H9 (cell line): ENCODE measurements around the gene TGFBR3L. TPM values are rescaled to one million over a fixed set of nuclear protein-coding genes. Genes with fewer than 3 reads are reported as not detected.

Experiments
- DNase-seq: peaks from one replicate; pipeline ENCODE4 v3.0.0-alpha.2; 2017
- H2AFZ ChIP-seq: one replicate; pipeline ENCODE4 v1.6.1; 2013; ENCODE audit warnings: mild to moderate bottlenecking, low read length, control low read depth, moderate library complexity
- H2AK5ac ChIP-seq: 2 replicates; pipeline ENCODE4 v1.6.1; 2013; ENCODE audit warnings: low read length, control low read depth, mixed read lengths; ENCODE audit not compliant: insufficient read length
- H2BK120ac ChIP-seq: one replicate; pipeline ENCODE4 v1.6.1; 2013; ENCODE audit warnings: low read depth, mild to moderate bottlenecking, low read length, control low read depth, inconsistent platforms; ENCODE audit not compliant: poor library complexity, severe bottlenecking
- H2BK12ac ChIP-seq: 2 replicates; pipeline ENCODE4 v1.6.1; 2013; ENCODE audit warnings: low read length, control low read depth, mixed read lengths, low read depth; ENCODE audit not compliant: insufficient read length
- H2BK15ac ChIP-seq: 2 replicates; pipeline ENCODE4 v1.6.1; 2013; ENCODE audit warnings: low read depth, low read length, control low read depth
- H2BK20ac ChIP-seq: one replicate; pipeline ENCODE4 v1.6.1; 2013; ENCODE audit warnings: low read depth, mild to moderate bottlenecking, low read length, control low read depth, inconsistent platforms; ENCODE audit not compliant: poor library complexity, severe bottlenecking
- H2BK5ac ChIP-seq: 2 replicates; pipeline ENCODE4 v1.6.1; 2013; ENCODE audit warnings: low read length, control low read depth, mixed read lengths; ENCODE audit not compliant: insufficient read length
- H3K14ac ChIP-seq: 2 replicates; pipeline ENCODE4 v1.6.1; 2013; ENCODE audit warnings: low read length, control low read depth; ENCODE audit not compliant: insufficient read depth
- H3K18ac ChIP-seq: 2 replicates; pipeline ENCODE4 v1.6.1; 2013; ENCODE audit warnings: low read depth, mild to moderate bottlenecking, mixed read lengths, low read length, control low read depth; ENCODE audit not compliant: insufficient read length
- H3K23ac ChIP-seq: 2 replicates; pipeline ENCODE4 v1.6.1; 2013; ENCODE audit warnings: low read length, control low read depth, mixed read lengths, low read depth; ENCODE audit not compliant: insufficient read length
- H3K23me2 ChIP-seq: 2 replicates; pipeline ENCODE4 v1.6.1; 2013; ENCODE audit warnings: low read depth, mild to moderate bottlenecking, mixed read lengths, low read length, control low read depth; ENCODE audit not compliant: insufficient read length, poor library complexity, severe bottlenecking
- H3K27ac ChIP-seq: 2 replicates; pipeline ENCODE4 v1.5.1; 2013; ENCODE audit warnings: low read length, control low read depth, mixed read lengths, low read depth; ENCODE audit not compliant: insufficient read length
- H3K27me3 ChIP-seq: 2 replicates; pipeline ENCODE4 v1.6.1; 2013; ENCODE audit warnings: low read length, control low read depth, inconsistent platforms; ENCODE audit not compliant: insufficient read depth
- H3K4ac ChIP-seq: 2 replicates; pipeline ENCODE4 v1.6.1; 2013; ENCODE audit warnings: low read depth, mild to moderate bottlenecking, control low read depth, inconsistent platforms, low read length, moderate library complexity
- H3K4me1 ChIP-seq: 2 replicates; pipeline ENCODE4 v1.6.1; 2013; ENCODE audit warnings: low read length, control low read depth, inconsistent platforms; ENCODE audit not compliant: insufficient read depth
- H3K4me2 ChIP-seq: 2 replicates; pipeline ENCODE4 v1.6.1; 2013; ENCODE audit warnings: low read length, control low read depth, mixed read lengths; ENCODE audit not compliant: insufficient read length, insufficient read depth
- H3K56ac ChIP-seq: 2 replicates; pipeline ENCODE4 v1.6.1; 2013; ENCODE audit warnings: low read depth, mild to moderate bottlenecking, mixed read lengths, low read length, control low read depth; ENCODE audit not compliant: insufficient read length
- H3K79me1 ChIP-seq: 2 replicates; pipeline ENCODE4 v1.6.1; 2013; ENCODE audit warnings: low read depth, mild to moderate bottlenecking, moderate library complexity, low read length, control low read depth, inconsistent platforms; ENCODE audit not compliant: insufficient read depth, poor library complexity, severe bottlenecking
- H3K79me2 ChIP-seq: 2 replicates; pipeline ENCODE4 v1.6.1; 2013; ENCODE audit warnings: low read length, control low read depth, inconsistent platforms; ENCODE audit not compliant: insufficient read depth
- H3K9ac ChIP-seq: 2 replicates; pipeline ENCODE4 v1.6.1; 2013; ENCODE audit warnings: low read length, control low read depth, mixed read lengths; ENCODE audit not compliant: insufficient read length; ENCODE audit errors: extremely low read depth
- H3K9me3 ChIP-seq: one replicate; pipeline ENCODE4 v1.6.1; 2013; ENCODE audit warnings: low read depth, low read length, inconsistent platforms; ENCODE audit not compliant: control insufficient read depth
- H3T11ph ChIP-seq: one replicate; pipeline ENCODE4 v1.6.1; 2013; ENCODE audit warnings: mild to moderate bottlenecking, low read length, control low read depth, inconsistent platforms
- H4K20me1 ChIP-seq: one replicate; pipeline ENCODE4 v1.6.1; 2013; ENCODE audit not compliant: control insufficient read depth, insufficient read length, insufficient read depth
- H4K5ac ChIP-seq: 2 replicates; pipeline ENCODE4 v1.6.1; 2013; ENCODE audit warnings: low read depth, mild to moderate bottlenecking, mixed read lengths, low read length, control low read depth; ENCODE audit not compliant: insufficient read length
- H4K8ac ChIP-seq: replicated peaks from 2 replicates; pipeline ENCODE4 v1.6.1; 2013; ENCODE audit warnings: low read length, control low read depth, mixed read lengths, low read depth; ENCODE audit not compliant: insufficient read length
- H4K91ac ChIP-seq: 2 replicates; pipeline ENCODE4 v1.6.1; 2013; ENCODE audit warnings: low read depth, mild to moderate bottlenecking, moderate library complexity, mixed read lengths, low read length, control low read depth; ENCODE audit not compliant: insufficient read length
- H3K27ac Mint-ChIP-seq, 3 experiments: 2 replicates in 2 of 3; 3 replicates in 1 of 3; pipeline ENCODE4 v1.8.0; 2020 to 2021; ENCODE audit warnings: mixed read lengths in 3 of 3, mild to moderate bottlenecking in 1 of 3, moderate library complexity in 1 of 3
- H3K27me3 Mint-ChIP-seq: 2 replicates; pipeline ENCODE4 v1.8.0; 2021; ENCODE audit warnings: low read depth, mild to moderate bottlenecking, moderate library complexity, mixed read lengths
- H3K36me3 Mint-ChIP-seq, 3 experiments: 2 replicates in 2 of 3; 3 replicates in 1 of 3; pipeline ENCODE4 v1.8.0; 2020 to 2021; ENCODE audit warnings: low read depth in 3 of 3, mixed read lengths in 3 of 3; ENCODE audit not compliant: insufficient read depth in 1 of 3
- H3K4me1 Mint-ChIP-seq, 2 experiments: 2 replicates each; pipeline ENCODE4 v1.8.0; 2020; ENCODE audit warnings: mixed read lengths in 2 of 2
- H3K4me3 Mint-ChIP-seq, 2 experiments: 2 replicates in 1 of 2; 3 replicates in 1 of 2; pipeline ENCODE4 v1.8.0; 2020 to 2021; ENCODE audit warnings: mild to moderate bottlenecking in 2 of 2, mixed read lengths in 2 of 2, moderate library complexity in 1 of 2
- H3K9me3 Mint-ChIP-seq, 2 experiments: 2 replicates in 1 of 2; 3 replicates in 1 of 2; pipeline ENCODE4 v1.8.0; 2020; ENCODE audit warnings: mild to moderate bottlenecking in 2 of 2, mixed read lengths in 2 of 2, moderate library complexity in 1 of 2
- whole genome bisulfite sequencing: extraction: QIAGEN DNeasy Blood & Tissue Kit; methylation state at CpG from one replicate; pipeline ENCODE4 v1.1.7; 2013; ENCODE audit warnings: missing lambda C conversion rate, low lambda C conversion rate, mixed read lengths; ENCODE audit not compliant: insufficient read length; ENCODE audit errors: extremely low coverage; 5-methylcytosine and 5-hydroxymethylcytosine counted together
- total RNA-seq: library from RNA; stranded (reverse); gene quantifications from 2 replicates; pipeline ENCODE4 v1.2.1, GENCODE V29; 2021
- TF ChIP-seq, protein P1 (sequence below): fragments of 200-600 bp; sonication (generic); conservative IDR thresholded peaks from 3 replicates; pipeline ENCODE4 v1.8.0; 2021; ENCODE audit warnings: antibody characterized with exemption, mild to moderate bottlenecking

Gene TGFBR3L
- total RNA-seq, 1 experiment from 2014 or later: 5.5 TPM

DNA sequence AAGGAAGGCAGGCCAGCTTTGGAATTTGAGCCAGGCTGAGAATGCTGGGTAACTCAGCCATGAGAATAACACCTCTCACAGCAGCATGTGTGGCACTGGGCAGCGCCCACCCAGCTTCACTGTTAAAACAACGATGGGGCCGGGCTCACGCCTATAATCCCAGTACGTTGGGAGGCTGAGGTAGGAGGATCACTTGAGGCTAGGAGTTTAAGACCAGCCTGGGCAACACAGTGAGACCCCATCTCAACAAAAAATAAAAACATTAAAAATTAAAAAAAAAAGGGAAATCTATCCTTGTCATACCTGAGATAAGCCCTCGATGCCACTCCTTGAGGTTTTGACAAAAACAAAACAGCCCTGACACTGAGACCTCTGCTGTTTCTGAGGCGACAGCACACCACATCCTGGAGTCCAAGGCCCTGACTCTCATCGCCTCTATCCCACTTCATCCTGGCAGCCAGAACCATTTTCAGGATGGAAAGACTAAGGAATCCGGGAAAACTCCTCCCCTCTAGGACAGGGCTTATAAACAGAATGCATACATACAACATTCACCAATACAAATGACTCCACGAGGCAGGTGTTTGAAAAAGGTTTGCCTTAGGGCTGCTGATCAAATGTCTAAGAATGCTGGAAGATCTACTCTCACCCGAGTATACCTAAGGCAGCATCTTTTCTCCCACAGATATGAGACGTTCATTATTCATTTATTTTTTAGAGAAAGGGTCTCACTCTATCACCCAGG is 51.5 kb downstream of the TGFBR3L start:
- Histone ChIP-seq H2BK20ac (no peak overlapping the region), H2BK12ac (no peak overlapping the region), H4K5ac (no peak overlapping the region), H2BK120ac (no peak overlapping the region), H4K8ac (no peak overlapping the region), H3K14ac (no peak overlapping the region), H3K9me3 (no peaks in the 10 kb centered on the region), H3K18ac (no peak overlapping the region), H3T11ph (no peak overlapping the region), H3K56ac (no peak overlapping the region), H3K9ac (no peak overlapping the region), H4K91ac (no peak overlapping the region), H4K20me1 (no peaks in the 10 kb centered on the region), H3K79me2 (no peaks in the 10 kb centered on the region), H3K27me3 (no peaks in the 10 kb centered on the region), H3K4ac (no peak overlapping the region), H2AFZ (no peak overlapping the region), H3K4me1 (no peaks in the 10 kb centered on the region), H3K23me2 (no peaks in the 10 kb centered on the region), H3K27ac (no peak overlapping the region), H2BK15ac (no peak overlapping the region), H2AK5ac (no peak overlapping the region), H3K23ac (no peak overlapping the region), H3K4me2 (no peak overlapping the region), H2BK5ac (no peak overlapping the region), H3K79me1 (no peaks in the 10 kb centered on the region)
- Mint-ChIP-seq H3K9me3 (no peaks in the 10 kb centered on the region), H3K36me3 (peaks cover 39 to 81% (median 78%) of the 10 kb centered on the region in 3 experiments), H3K27me3 (no peaks in the 10 kb centered on the region), H3K4me3 (no peak overlapping the region), H3K27ac (peak overlapping the region in 1 of 3 experiments; percentile 93; a peak in 2 of 7 replicates), H3K4me1 (peaks cover 17 to 22% of the 10 kb centered on the region in 2 experiments)
- WGBS: no CpG with 5 or more reads among the region's 12 CpGs
- TF ChIP-seq, protein P1, sequence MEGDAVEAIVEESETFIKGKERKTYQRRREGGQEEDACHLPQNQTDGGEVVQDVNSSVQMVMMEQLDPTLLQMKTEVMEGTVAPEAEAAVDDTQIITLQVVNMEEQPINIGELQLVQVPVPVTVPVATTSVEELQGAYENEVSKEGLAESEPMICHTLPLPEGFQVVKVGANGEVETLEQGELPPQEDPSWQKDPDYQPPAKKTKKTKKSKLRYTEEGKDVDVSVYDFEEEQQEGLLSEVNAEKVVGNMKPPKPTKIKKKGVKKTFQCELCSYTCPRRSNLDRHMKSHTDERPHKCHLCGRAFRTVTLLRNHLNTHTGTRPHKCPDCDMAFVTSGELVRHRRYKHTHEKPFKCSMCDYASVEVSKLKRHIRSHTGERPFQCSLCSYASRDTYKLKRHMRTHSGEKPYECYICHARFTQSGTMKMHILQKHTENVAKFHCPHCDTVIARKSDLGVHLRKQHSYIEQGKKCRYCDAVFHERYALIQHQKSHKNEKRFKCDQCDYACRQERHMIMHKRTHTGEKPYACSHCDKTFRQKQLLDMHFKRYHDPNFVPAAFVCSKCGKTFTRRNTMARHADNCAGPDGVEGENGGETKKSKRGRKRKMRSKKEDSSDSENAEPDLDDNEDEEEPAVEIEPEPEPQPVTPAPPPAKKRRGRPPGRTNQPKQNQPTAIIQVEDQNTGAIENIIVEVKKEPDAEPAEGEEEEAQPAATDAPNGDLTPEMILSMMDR: no peak
- no peak for DNase-seq
